Common myeloid progenitor, CD34-positive (primary cell): ENCODE data around the gene DUSP22.
A peak's percentile ranks its signal among the peaks of the same experiment; 100 is the strongest.

Experiments used
- CTCF ChIA-PET: fragments of 350-600 bp; sonication (Branson Sonifier 250); formaldehyde crosslinking; loops from one replicate; lab custom pipeline; 2021; ENCODE audit warnings: antibody characterized with exemption; lab: Charles Lee
- POLR2A ChIA-PET: fragments of 350-600 bp; sonication (Branson Sonifier 250); formaldehyde crosslinking; loops from one replicate; lab custom pipeline; 2021; ENCODE audit warnings: antibody characterized with exemption; lab: Charles Lee
- DNase-seq, 3 donors: peaks; one replicate each; pipeline versions ENCODE4 v3.0.0 to v3.0.0-alpha.2; 2013
- H3K27ac ChIP-seq, 2 experiments: 1 replicate in 1 of 2; 2 replicates in 1 of 2; pipeline ENCODE4 v1.7.0; 2013; ENCODE audit warnings: inconsistent platforms in 2 of 2, low read length in 2 of 2, mild to moderate bottlenecking in 2 of 2, low read depth in 1 of 2, moderate library complexity in 1 of 2; ENCODE audit not compliant: severe bottlenecking in 2 of 2, insufficient read depth in 1 of 2, poor library complexity in 1 of 2
- H3K27me3 ChIP-seq, 5 experiments: replicated peaks in 2 of 5; 1 replicate in 3 of 5; 2 replicates in 2 of 5; pipeline versions ENCODE4 v1.6.1 to v1.7.0; 2013; ENCODE audit warnings: low read length in 4 of 5, mild to moderate bottlenecking in 2 of 5, moderate library complexity in 2 of 5, inconsistent platforms in 1 of 5; ENCODE audit not compliant: insufficient read depth in 5 of 5, control insufficient read depth in 4 of 5
- H3K36me3 ChIP-seq, 4 experiments: 1 replicate in 2 of 4; 2 replicates in 2 of 4; pipeline versions ENCODE4 v1.6.1 to v1.7.0; 2013; ENCODE audit warnings: low read length in 3 of 4, control low read depth in 1 of 4, mild to moderate bottlenecking in 1 of 4; ENCODE audit not compliant: control insufficient read depth in 4 of 4, insufficient read depth in 4 of 4
- H3K4me1 ChIP-seq, 4 experiments: 1 replicate in 3 of 4; 2 replicates in 1 of 4; pipeline versions ENCODE4 v1.6.1 to v1.7.1; 2013; ENCODE audit warnings: low read length in 3 of 4, mild to moderate bottlenecking in 3 of 4, control low read depth in 1 of 4, inconsistent platforms in 1 of 4, moderate library complexity in 1 of 4; ENCODE audit not compliant: control insufficient read depth in 4 of 4, insufficient read depth in 4 of 4; ENCODE audit errors: control extremely low read depth in 1 of 4
- H3K4me3 ChIP-seq, 7 experiments: 1 replicate in 4 of 7; 2 replicates in 3 of 7; pipeline versions ENCODE4 v1.5.1 to v1.7.0; 2013; ENCODE audit warnings: mild to moderate bottlenecking in 7 of 7, low read length in 6 of 7, moderate library complexity in 6 of 7, inconsistent platforms in 2 of 7, low read depth in 2 of 7, control low read depth in 1 of 7; ENCODE audit not compliant: insufficient read depth in 4 of 7, control insufficient read depth in 1 of 7; ENCODE audit errors: extremely low read depth in 1 of 7
- H3K9me3 ChIP-seq, 5 experiments: 1 replicate in 4 of 5; 2 replicates in 1 of 5; pipeline versions ENCODE4 v1.6.1 to v1.7.1; 2013; ENCODE audit warnings: low read length in 4 of 5, mild to moderate bottlenecking in 2 of 5, inconsistent platforms in 1 of 5, low read depth in 1 of 5, moderate library complexity in 1 of 5; ENCODE audit not compliant: control insufficient read depth in 4 of 5, insufficient read depth in 2 of 5; ENCODE audit errors: control extremely low read depth in 1 of 5
- WGBS: methylation state at CpG from one replicate; pipeline ENCODE4 v1.1.5; 2013; ENCODE audit not compliant: insufficient coverage; 5-methylcytosine and 5-hydroxymethylcytosine counted together

Gene DUSP22

DNA sequence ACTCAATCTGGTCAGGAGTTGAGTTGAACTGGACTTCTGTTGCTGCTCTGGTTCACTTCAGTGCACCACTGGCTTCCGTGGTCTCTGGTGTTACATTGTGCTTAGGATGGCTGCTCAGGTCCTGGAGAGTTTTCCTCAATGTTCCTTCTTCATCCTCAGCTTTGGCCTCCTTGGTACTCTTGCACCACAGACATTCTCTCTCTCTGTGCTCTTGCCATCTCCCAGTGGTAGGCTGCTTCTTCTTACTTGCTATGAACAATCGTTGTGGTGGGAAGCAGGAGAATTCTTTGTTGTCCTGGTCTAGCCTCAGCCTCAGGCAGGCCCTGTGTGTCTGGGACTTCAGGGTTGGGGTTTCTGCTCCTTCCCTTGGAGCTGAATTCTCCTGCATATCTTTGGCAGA, 14.5 kb upstream of the DUSP22 start:
- H3K27me3 ChIP-seq, result no peaks in the 10 kb centered on the region
- H3K4me1 ChIP-seq, result peaks cover 0 to 17% (median 9%) of the 10 kb centered on the region in 4 experiments
- H3K4me3 ChIP-seq, result no peak overlapping the region
- H3K27ac ChIP-seq, result no peak overlapping the region
- H3K36me3 ChIP-seq, result no peaks in the 10 kb centered on the region
- POLR2A ChIA-PET, result no interaction called here
- H3K9me3 ChIP-seq, result no peaks in the 10 kb centered on the region
- DNase-seq, result no peak
- 93% methylated on average over 2 of the region's 2 CpGs for WGBS
- CTCF ChIA-PET, result interaction anchor here (1.2 to 2.0 kb wide), 2 partner anchors 11 to 19 kb away, joined by 3 to 6 read pairs; no protein-coding TSS in a partner anchor

DNA sequence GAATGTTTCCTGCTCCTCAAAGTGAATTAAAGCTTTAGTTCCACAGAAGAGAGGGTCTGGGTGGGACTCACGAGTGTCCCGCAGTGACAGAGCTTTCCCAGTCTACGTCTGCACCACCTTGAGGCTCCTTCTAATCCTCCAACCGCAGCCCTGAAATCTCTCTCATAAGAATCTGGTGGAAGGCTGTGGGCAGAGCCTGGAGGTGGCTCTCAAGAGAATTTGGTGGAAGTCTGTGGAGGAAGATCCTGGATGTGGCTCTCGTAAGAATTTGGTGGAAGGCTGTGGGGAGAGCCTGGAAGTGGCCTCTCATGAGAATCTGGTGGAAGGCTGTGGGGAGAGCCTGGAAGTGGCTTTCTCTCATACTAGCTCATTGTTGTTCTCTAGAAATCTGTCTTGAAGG, 13.8 kb upstream of the DUSP22 start:
- DNase-seq, result no peak
- 100% methylated on average over 5 of the region's 5 CpGs for WGBS
- H3K4me1 ChIP-seq, result peaks cover 0 to 17% (median 9%) of the 10 kb centered on the region in 4 experiments
- H3K36me3 ChIP-seq, result no peaks in the 10 kb centered on the region
- CTCF ChIA-PET, result interaction anchor here (0.8 to 2.0 kb wide), 3 partner anchors 10 to 90 kb away, joined by 3 to 6 read pairs (median 3); no protein-coding TSS in a partner anchor
- no peaks in the 10 kb centered on the region for H3K9me3 ChIP-seq
- H3K27ac ChIP-seq, result no peak overlapping the region
- POLR2A ChIA-PET, result no interaction called here
- no peaks in the 10 kb centered on the region for H3K27me3 ChIP-seq
- H3K4me3 ChIP-seq, result no peak overlapping the region

DNA sequence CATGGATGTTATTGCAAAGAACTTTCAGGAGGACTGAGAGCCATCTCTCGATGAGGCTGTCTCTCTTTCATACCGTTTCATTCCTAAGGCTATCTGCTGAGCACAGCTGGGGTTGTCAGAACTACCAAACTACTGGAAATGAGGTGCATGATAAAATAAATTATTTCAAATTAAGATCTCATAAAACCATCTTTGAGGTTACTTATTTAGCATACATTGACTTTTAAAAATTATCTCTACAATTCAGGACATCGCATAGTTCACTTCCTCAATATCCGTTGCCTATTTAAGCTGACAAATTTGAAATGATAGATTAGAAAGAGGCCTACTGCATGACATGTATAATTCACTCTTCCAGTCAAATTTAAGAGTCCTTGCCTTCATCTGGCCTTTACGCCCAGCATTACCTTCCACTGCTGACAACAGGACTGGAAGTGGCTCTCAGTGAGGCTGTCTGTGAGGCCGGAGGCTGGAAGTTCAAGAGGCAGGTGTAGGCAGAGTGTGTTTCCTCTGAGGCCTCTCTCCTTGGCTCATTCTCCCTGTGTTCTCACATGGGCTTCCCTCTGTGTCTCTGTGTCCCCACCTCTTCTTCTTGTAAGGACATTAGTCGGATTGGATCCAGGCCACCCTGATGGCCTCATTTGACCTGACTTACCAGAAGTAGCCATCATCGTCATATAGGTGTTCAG, 12.8 kb upstream of the DUSP22 start:
- peak overlapping the region in 1 of 7 experiments; percentile 11 for H3K4me3 ChIP-seq
- no peaks in the 10 kb centered on the region for H3K9me3 ChIP-seq
- WGBS, result 48% methylated on average over 5 of the region's 8 CpGs
- H3K36me3 ChIP-seq, result no peaks in the 10 kb centered on the region
- H3K27ac ChIP-seq, result no peak overlapping the region
- DNase-seq, result peak in 2 of 3 donors; percentile 57 to 80
- no peaks in the 10 kb centered on the region for H3K27me3 ChIP-seq
- POLR2A ChIA-PET, result no interaction called here
- CTCF ChIA-PET, result interaction anchor here (2.0 kb wide), 1 partner anchor 21 kb away, joined by 6 read pairs; no protein-coding TSS in a partner anchor
- peaks cover 0 to 17% (median 9%) of the 10 kb centered on the region in 4 experiments for H3K4me1 ChIP-seq

DNA sequence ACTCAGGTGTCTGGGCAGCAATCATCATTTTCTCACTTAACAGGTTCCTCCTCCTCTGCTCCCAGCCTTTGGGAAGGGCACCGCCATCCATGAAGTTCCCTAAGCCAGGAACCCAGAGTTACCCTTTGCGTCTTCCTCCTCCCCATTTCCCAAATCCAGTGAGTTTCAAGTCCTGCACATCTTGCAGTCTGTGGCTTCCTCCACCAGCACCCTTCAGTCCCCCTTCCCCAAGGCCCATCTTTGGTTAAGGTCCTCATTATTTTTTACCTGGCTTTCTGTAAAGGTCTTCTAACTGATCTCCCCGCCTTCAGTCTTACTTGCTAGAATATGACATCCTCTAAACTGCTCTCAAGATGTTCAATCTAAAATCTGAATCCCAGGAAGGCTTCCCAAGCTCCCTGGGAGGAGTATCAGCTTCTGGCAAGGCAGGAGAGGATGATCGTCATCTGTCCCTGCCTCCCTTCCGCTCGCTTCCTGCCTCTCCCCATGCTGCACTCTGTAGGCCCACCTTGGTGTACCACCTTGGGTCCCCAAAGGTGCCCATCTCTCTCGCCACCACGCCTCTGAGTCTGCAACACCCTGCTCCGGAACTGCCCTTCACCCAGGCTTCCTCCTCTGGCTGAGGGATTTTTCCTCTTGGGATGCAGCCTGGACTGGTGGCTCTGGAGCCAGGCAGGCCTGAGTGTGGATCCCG, 11.4 kb upstream of the DUSP22 start:
- ChIA-PET POLR2A (no interaction called here), CTCF (no interaction called here)
- 96% methylated on average over 9 of the region's 10 CpGs for WGBS
- Histone ChIP-seq H3K27ac (no peak overlapping the region), H3K36me3 (no peaks in the 10 kb centered on the region), H3K4me1 (peaks cover 0 to 17% (median 9%) of the 10 kb centered on the region in 4 experiments), H3K9me3 (no peaks in the 10 kb centered on the region), H3K27me3 (no peaks in the 10 kb centered on the region), H3K4me3 (no peak overlapping the region)
- no peak for DNase-seq

DNA sequence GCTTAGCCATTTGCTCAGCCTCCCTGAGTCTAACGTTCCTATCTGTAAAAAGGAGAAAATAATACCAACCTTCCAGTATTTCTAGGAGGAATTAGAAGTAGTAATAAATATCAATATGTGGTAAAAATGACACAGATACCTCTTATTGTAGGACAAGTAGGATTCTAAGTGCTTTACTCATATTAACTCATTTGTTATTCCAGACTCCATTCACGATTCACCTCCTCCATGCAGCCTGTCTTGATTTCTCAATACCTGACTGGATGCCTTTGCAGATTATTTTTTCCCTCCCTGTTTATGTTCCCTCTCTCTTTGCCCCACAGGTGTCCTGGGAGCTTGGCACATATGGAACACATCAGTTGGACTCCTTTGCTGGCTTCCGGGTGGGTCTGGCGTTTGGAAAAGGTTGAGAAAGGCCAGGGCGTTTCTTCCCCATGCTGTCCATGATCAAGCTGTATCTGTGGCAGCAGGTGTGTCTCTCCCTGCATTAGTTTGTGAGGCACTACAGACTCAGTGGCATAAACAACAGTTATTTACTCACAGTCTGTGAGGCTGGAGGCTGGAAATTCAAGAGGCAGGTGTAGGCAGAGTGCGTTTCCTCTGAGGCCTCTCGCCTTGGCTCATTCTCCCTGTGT, 10.7 kb upstream of the DUSP22 start:
- Histone ChIP-seq H3K27ac (no peak overlapping the region), H3K36me3 (no peaks in the 10 kb centered on the region), H3K4me1 (peaks cover 0 to 17% (median 9%) of the 10 kb centered on the region in 4 experiments), H3K27me3 (no peaks in the 10 kb centered on the region), H3K4me3 (no peak overlapping the region), H3K9me3 (no peaks in the 10 kb centered on the region)
- ChIA-PET POLR2A (no interaction called here), CTCF (no interaction called here)
- WGBS, result 99% methylated on average over 6 of the region's 7 CpGs
- DNase-seq, result no peak

DNA sequence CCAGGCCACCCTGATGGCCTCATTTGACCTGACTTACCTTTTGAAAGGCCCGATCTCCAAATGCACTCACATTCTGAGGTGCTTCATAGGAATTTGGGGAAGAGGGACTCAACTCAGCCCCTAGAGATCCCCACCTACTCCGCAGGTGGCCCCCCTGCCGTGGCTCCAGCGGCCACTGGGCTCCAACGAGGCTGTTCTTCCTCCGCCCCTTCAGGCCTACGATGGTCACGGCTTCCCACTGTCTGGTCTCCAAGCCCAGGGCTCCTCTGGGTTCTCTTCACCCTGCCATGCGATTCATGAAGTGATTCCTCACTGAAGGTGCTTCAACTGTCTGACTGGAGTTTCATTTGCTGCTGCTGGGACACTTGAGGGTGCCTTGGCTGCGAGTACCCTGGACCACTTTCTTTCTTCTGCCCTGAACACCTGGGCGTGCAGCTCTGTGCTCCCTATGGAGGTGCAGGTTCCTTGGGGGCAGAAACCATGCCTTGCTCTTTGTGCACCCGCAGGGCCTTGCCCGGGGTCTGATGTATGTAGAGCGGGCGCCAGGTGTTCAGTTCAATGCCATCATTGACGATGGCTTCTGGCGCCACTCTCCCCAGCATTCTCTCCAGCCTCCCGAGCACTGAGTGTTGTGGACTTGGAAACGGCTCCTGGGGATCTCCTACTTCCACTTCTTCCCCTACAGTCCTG, 10.0 kb upstream of the DUSP22 start:
- H3K4me3 ChIP-seq, result no peak overlapping the region
- POLR2A ChIA-PET, result no interaction called here
- DNase-seq, result no peak
- 95% methylated on average over 19 of the region's 19 CpGs for WGBS
- H3K9me3 ChIP-seq, result no peaks in the 10 kb centered on the region
- H3K36me3 ChIP-seq, result no peaks in the 10 kb centered on the region
- H3K27me3 ChIP-seq, result no peaks in the 10 kb centered on the region
- CTCF ChIA-PET, result no interaction called here
- H3K27ac ChIP-seq, result no peak overlapping the region
- H3K4me1 ChIP-seq, result peaks cover 0 to 17% (median 9%) of the 10 kb centered on the region in 4 experiments
